ENCODE results near the gene BCHE.

Gene BCHE

DNA sequence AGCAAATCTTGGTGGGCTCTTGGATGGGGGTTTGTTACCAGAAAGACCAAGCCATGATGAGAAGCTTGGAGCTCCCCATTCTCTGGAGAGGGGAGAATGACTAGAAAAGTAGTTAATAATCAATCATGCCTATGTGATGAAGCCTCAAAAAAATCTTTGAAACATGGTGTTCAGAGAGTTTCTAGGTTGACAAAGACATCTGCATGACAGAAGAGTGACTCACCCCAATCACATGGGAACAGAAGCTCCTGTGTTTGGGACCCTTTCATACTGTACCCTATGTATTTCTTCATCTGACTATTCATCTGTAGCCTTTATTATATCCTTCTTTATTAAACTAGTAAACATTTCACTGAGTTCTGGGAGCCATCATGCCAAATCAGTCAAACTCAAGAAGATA is 87.4 kb downstream of the BCHE start:
- Histone ChIP-seq H3K36me3 (ENCODE audit: control insufficient read depth, low read length) (no peaks in the 10 kb centered on the region), H3K4me1 (ENCODE audit: control insufficient read depth, low read length) (no peaks in the 10 kb centered on the region), H4K20me1 (ENCODE audit: control insufficient read depth, insufficient read depth, low read depth, low read length) (no peaks in the 10 kb centered on the region), H3K9me3 (ENCODE audit: control insufficient read depth, insufficient read depth, low read length) (no peaks in the 10 kb centered on the region), H3K27ac (ENCODE audit: low read depth, low read length) (no peak overlapping the region), H3K79me2 (ENCODE audit: control insufficient read depth, low read length) (no peaks in the 10 kb centered on the region), H3F3A (ENCODE audit: control insufficient read depth, insufficient read depth) (no peaks in the 10 kb centered on the region), H3K27me3 (ENCODE audit: control insufficient read depth, low read length) (no peaks in the 10 kb centered on the region), H3K9me2 (replicated peaks; ENCODE audit: control insufficient read depth, low read length) (no peaks in the 10 kb centered on the region), H3K4me3 (ENCODE audit: low read length) (no peak overlapping the region), H3K4me2 (ENCODE audit: low read length) (no peak overlapping the region)
- TF ChIP-seq, protein P1, sequence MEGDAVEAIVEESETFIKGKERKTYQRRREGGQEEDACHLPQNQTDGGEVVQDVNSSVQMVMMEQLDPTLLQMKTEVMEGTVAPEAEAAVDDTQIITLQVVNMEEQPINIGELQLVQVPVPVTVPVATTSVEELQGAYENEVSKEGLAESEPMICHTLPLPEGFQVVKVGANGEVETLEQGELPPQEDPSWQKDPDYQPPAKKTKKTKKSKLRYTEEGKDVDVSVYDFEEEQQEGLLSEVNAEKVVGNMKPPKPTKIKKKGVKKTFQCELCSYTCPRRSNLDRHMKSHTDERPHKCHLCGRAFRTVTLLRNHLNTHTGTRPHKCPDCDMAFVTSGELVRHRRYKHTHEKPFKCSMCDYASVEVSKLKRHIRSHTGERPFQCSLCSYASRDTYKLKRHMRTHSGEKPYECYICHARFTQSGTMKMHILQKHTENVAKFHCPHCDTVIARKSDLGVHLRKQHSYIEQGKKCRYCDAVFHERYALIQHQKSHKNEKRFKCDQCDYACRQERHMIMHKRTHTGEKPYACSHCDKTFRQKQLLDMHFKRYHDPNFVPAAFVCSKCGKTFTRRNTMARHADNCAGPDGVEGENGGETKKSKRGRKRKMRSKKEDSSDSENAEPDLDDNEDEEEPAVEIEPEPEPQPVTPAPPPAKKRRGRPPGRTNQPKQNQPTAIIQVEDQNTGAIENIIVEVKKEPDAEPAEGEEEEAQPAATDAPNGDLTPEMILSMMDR (IDR thresholded peaks at IDR 0.05; ENCODE audit: low read depth, low read length, poor library complexity, severe bottlenecking) = no peak
- no peak for TF ChIP-seq EZH2phosphoT487 (IDR thresholded peaks at IDR 0.05; ENCODE audit: borderline replicate concordance, low read length)

DNA sequence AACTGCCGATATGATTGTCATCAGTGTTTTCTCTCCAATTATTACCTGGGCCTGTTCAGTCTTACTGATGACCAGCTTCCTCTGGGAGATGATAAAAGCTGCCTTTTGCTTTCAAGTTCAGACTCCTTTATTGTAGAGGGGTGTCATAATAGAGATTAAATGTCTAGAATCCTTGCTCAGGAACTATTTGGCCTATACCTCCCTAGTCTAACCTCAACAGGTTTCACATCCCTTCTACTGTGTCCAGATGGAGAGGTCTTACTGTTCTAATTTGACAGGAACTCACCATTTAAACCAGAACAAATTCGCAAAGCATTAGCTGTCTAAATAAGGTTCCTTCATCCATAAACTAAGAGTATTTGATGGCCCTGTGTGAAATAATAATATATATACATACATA is 88.0 kb downstream of the BCHE start:
- no peaks in the 10 kb centered on the region for H3K9me3 ChIP-seq (ENCODE audit: control insufficient read depth, insufficient read depth, low read length)
- no peaks in the 10 kb centered on the region for H3K79me2 ChIP-seq (ENCODE audit: control insufficient read depth, low read length)
- H3K9me2 ChIP-seq (replicated peaks; ENCODE audit: control insufficient read depth, low read length) = no peaks in the 10 kb centered on the region
- no peak overlapping the region for H3K4me2 ChIP-seq (ENCODE audit: low read length)
- no peaks in the 10 kb centered on the region for H3F3A ChIP-seq (ENCODE audit: control insufficient read depth, insufficient read depth)
- no peaks in the 10 kb centered on the region for H3K36me3 ChIP-seq (ENCODE audit: control insufficient read depth, low read length)
- H3K4me3 ChIP-seq (ENCODE audit: low read length) = no peak overlapping the region
- H4K20me1 ChIP-seq (ENCODE audit: control insufficient read depth, insufficient read depth, low read depth, low read length) = no peaks in the 10 kb centered on the region
- no peaks in the 10 kb centered on the region for H3K27me3 ChIP-seq (ENCODE audit: control insufficient read depth, low read length)
- H3K27ac ChIP-seq (ENCODE audit: low read depth, low read length) = no peak overlapping the region
- H3K4me1 ChIP-seq (ENCODE audit: control insufficient read depth, low read length) = no peaks in the 10 kb centered on the region
- TF ChIP-seq, protein P1 (IDR thresholded peaks at IDR 0.05; ENCODE audit: low read depth, low read length, poor library complexity, severe bottlenecking) = no peak
- no peak for TF ChIP-seq EZH2phosphoT487 (IDR thresholded peaks at IDR 0.05; ENCODE audit: borderline replicate concordance, low read length)

DNA sequence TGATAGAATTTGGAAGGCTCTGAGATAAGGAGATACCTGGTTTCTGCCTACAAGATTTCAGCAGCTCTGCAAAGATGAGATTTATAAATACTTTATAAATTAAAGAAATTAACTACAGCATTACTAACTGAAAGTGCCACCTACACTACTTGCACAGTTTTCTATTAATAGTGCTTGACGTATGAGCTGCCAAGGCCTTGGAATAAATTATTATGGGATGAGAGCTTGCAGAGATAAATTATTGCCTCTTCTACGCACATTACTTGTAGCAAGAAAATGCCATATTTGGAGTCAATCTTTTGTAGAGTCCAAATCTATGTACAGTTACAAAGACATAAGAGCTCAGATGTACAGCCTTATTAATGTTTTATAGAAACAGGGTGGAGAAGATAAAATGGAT is 89.1 kb downstream of the BCHE start:
- no peak overlapping the region for H3K27ac ChIP-seq (ENCODE audit: low read depth, low read length)
- H3K4me1 ChIP-seq (ENCODE audit: control insufficient read depth, low read length) = no peaks in the 10 kb centered on the region
- no peak overlapping the region for H3K4me2 ChIP-seq (ENCODE audit: low read length)
- H3K9me3 ChIP-seq (ENCODE audit: control insufficient read depth, insufficient read depth, low read length) = no peaks in the 10 kb centered on the region
- no peaks in the 10 kb centered on the region for H3F3A ChIP-seq (ENCODE audit: control insufficient read depth, insufficient read depth)
- no peaks in the 10 kb centered on the region for H3K27me3 ChIP-seq (ENCODE audit: control insufficient read depth, low read length)
- H3K36me3 ChIP-seq (ENCODE audit: control insufficient read depth, low read length) = no peaks in the 10 kb centered on the region
- H4K20me1 ChIP-seq (ENCODE audit: control insufficient read depth, insufficient read depth, low read depth, low read length) = no peaks in the 10 kb centered on the region
- no peaks in the 10 kb centered on the region for H3K79me2 ChIP-seq (ENCODE audit: control insufficient read depth, low read length)
- H3K9me2 ChIP-seq (replicated peaks; ENCODE audit: control insufficient read depth, low read length) = no peaks in the 10 kb centered on the region
- TF ChIP-seq, protein P1 (IDR thresholded peaks at IDR 0.05; ENCODE audit: low read depth, low read length, poor library complexity, severe bottlenecking) = no peak
- TF ChIP-seq EZH2phosphoT487 (IDR thresholded peaks at IDR 0.05; ENCODE audit: borderline replicate concordance, low read length) = no peak
- no peak overlapping the region for H3K4me3 ChIP-seq (ENCODE audit: low read length)

DNA sequence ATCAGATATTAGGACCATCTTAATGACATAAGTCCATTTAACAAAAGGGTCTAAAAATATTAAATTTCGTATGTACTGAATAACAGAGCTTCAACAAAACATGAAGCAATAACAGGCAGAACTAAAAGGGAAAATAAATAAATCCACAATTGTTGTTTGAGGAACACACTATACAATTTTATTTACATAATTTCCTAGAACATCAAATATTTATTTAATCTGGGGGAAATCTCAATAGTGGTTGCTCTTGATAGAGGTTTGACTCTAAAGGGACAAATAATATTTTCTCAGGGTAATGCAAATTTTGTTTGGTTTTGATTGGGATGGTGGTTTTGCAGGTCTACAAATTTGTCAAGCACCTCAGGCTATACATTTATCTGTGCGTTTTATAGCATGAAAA is 90.3 kb downstream of the BCHE start:
- Histone ChIP-seq H3K9me3 (ENCODE audit: control insufficient read depth, insufficient read depth, low read length) (no peaks in the 10 kb centered on the region), H3K4me1 (ENCODE audit: control insufficient read depth, low read length) (no peaks in the 10 kb centered on the region), H3K4me3 (ENCODE audit: low read length) (no peak overlapping the region), H3F3A (ENCODE audit: control insufficient read depth, insufficient read depth) (no peaks in the 10 kb centered on the region), H3K9me2 (replicated peaks; ENCODE audit: control insufficient read depth, low read length) (no peaks in the 10 kb centered on the region), H3K27ac (ENCODE audit: low read depth, low read length) (no peak overlapping the region), H3K36me3 (ENCODE audit: control insufficient read depth, low read length) (no peaks in the 10 kb centered on the region), H3K79me2 (ENCODE audit: control insufficient read depth, low read length) (no peaks in the 10 kb centered on the region), H3K27me3 (ENCODE audit: control insufficient read depth, low read length) (no peaks in the 10 kb centered on the region), H3K4me2 (ENCODE audit: low read length) (no peak overlapping the region), H4K20me1 (ENCODE audit: control insufficient read depth, insufficient read depth, low read depth, low read length) (no peaks in the 10 kb centered on the region)
- TF ChIP-seq EZH2phosphoT487 (IDR thresholded peaks at IDR 0.05; ENCODE audit: borderline replicate concordance, low read length) = no peak
- TF ChIP-seq, protein P1 (IDR thresholded peaks at IDR 0.05; ENCODE audit: low read depth, low read length, poor library complexity, severe bottlenecking) = no peak

Measured in DOHH2 (cell line).